Activated CD8-positive, alpha-beta memory T cell treated with anti-CD3 and anti-CD28 coated beads, Interleukin-2, amount 50 U/mL, for 1 hour (primary cell): ENCODE data around the gene HOXC9.
A peak's percentile ranks its signal among the peaks of the same experiment; 100 is the strongest.

Source experiments
- DNase-seq: peaks from one replicate; pipeline ENCODE4 v3.0.0-alpha.2; 2020; ENCODE audit errors: extremely low read depth

Gene HOXC9

GRCh38 chr12:54015018-54015931 is 15.3 kb downstream of the HOXC9 start:
- no peak for DNase-seq

GRCh38 chr12:54016051-54016450 is 16.1 kb downstream of the HOXC9 start:
- no peak for DNase-seq

- no peak for DNase-seq
Observed at GRCh38 chr12:54016478-54016964, 16.6 kb downstream of the HOXC9 start.

- DNase-seq: no peak
Observed at GRCh38 chr12:54017027-54017788, 17.2 kb downstream of the HOXC9 start.

- peak; percentile 14 for DNase-seq
Observed at GRCh38 chr12:54017878-54018467, 18.0 kb downstream of the HOXC9 start.

GRCh38 chr12:54018468-54018984 is 18.6 kb downstream of the HOXC9 start:
- no peak for DNase-seq

GRCh38 chr12:54019091-54019811 is 19.3 kb downstream of the HOXC9 start:
- no peak for DNase-seq

GRCh38 chr12:54019924-54020590 is 20.1 kb downstream of the HOXC9 start:
- DNase-seq: no peak

GRCh38 chr12:54020591-54021405 is 20.8 kb downstream of the HOXC9 start:
- DNase-seq: no peak

- DNase-seq: no peak
Observed at GRCh38 chr12:54021432-54022013, 21.6 kb downstream of the HOXC9 start.

- DNase-seq: no peak
Observed at GRCh38 chr12:54022960-54023884, 23.3 kb downstream of the HOXC9 start.

GRCh38 chr12:54024127-54024526 is 24.2 kb downstream of the HOXC9 start:
- no peak for DNase-seq

GRCh38 chr12:54024581-54025305 is 24.8 kb downstream of the HOXC9 start:
- no peak for DNase-seq

- DNase-seq: no peak
Observed at GRCh38 chr12:54025499-54026405, 25.8 kb downstream of the HOXC9 start.

- DNase-seq: no peak
Observed at GRCh38 chr12:54026640-54027441, 26.9 kb downstream of the HOXC9 start.

GRCh38 chr12:54027442-54027786 is 27.5 kb downstream of the HOXC9 start:
- no peak for DNase-seq
